Measurements from ENCODE around the gene STAB2. TPM values are rescaled to one million over a fixed set of nuclear protein-coding genes. Genes with fewer than 3 reads are reported as not detected.
"Not testable (repeated sequence)": the region's sequence is repeated elsewhere in the genome, so short reads cannot be mapped to it uniquely, and the experiment has no call there.

STAB2 gene
- polyA plus RNA-seq, 1 donor: 1.9 TPM

- DNase-seq: no peak
These were observed 222.1 kb downstream of the STAB2 start for GRCh38 chr12:103809154-103809553.

GRCh38 chr12:103809639-103810038, 222.6 kb downstream of the STAB2 start:
- DNase-seq: not testable (repeated sequence)

- no peak for DNase-seq
These were observed 223.0 kb downstream of the STAB2 start for GRCh38 chr12:103810111-103810510.

- no peak for DNase-seq
These were observed 224.7 kb downstream of the STAB2 start for GRCh38 chr12:103811791-103812190.

- DNase-seq: no peak
These were observed 225.7 kb downstream of the STAB2 start for GRCh38 chr12:103812789-103813188.

GRCh38 chr12:103813426-103813825, 226.4 kb downstream of the STAB2 start:
- DNase-seq: no peak

GRCh38 chr12:103813949-103814348, 226.9 kb downstream of the STAB2 start:
- DNase-seq: no peak

- DNase-seq: no peak
These were observed 227.4 kb downstream of the STAB2 start for GRCh38 chr12:103814436-103814835.

Other genes with a start within 250 kb of the STAB2 start
- gene C12orf42, start 91.3 kb upstream of the STAB2 start, polyA plus RNA-seq (ENCODE audit: insufficient read length): not detected